Activated CD8-positive, alpha-beta memory T cell treated with anti-CD3 and anti-CD28 coated beads for 1 hour (primary cell): ENCODE results near the gene RNF144A.

Source experiments
- DNase-seq, 2 donors: peaks; one replicate each; pipeline ENCODE4 v3.0.0-alpha.2; 2020; ENCODE audit warnings: low read depth in 1 of 2; ENCODE audit errors: extremely low read depth in 1 of 2

Gene RNF144A

GRCh38 chr2:7035884-7036283 is 118.7 kb downstream of the RNF144A start:
- no peak for DNase-seq

DNA sequence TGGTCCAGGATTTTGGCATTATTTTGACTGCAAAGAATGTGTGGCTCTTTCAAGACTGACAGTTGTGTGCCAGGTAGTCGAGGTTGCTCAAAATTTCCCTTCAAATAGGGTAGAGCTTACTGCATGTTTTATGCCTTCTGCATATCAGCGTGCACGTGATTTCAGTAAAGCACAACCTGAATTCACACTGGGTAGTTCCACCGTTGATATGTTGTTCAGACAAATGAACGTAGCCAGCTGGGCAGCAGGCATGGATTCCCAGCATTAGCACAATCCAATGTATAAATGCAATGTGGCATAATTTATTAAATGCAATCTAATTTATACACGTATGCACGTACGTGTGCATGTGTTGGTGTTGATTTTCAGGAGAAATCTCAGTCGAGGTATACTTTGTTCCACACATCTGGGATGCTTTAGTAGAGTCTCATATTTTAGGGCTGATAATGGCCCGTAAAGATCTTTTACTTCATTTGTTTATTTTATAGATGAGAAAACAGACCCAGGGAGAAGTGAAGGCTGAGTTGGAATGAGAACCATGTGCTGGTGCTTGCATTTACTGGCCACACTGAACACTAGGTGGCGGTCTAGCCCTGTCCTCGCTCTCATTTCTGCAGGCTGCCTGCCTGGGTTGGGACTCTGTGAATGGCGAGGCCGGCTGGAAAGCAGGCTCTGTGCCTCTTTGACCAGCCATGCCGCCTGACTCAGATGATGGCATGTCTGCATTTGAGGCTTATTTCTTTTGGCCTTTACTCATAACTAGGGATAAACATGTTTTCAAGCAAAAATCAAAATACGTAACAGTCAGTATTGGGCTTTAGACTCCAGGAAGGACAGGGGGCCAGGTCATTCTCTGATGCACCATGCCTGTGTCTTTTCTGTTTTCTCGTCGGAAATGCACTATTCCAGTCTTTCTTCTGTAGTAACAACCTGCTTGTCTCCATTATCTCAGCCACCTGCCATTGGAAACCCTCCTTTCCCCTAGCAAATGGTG is 120.4 kb downstream of the RNF144A start:
- peak in 1 of 2 donors; percentile 24 for DNase-seq

DNA sequence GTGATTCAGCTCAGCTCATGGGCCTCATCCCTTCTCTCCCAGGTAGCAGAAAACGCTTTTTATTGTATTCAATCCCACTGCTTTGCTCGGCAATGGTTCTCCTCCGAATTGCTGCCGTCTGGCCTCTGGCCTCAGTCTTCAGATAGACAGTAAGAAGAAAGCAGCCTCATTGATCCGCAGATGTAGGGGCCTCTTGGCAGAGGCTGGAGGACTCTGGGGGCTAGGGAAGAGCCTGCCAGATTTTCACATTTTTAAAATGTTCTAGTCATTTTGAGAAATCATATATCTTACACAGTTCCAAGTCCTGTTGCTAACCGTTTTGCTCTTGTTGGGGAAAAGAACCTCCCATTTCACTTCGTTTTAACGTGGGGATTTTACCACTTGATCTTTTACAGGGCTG is 123.3 kb downstream of the RNF144A start:
- no peak for DNase-seq

DNA sequence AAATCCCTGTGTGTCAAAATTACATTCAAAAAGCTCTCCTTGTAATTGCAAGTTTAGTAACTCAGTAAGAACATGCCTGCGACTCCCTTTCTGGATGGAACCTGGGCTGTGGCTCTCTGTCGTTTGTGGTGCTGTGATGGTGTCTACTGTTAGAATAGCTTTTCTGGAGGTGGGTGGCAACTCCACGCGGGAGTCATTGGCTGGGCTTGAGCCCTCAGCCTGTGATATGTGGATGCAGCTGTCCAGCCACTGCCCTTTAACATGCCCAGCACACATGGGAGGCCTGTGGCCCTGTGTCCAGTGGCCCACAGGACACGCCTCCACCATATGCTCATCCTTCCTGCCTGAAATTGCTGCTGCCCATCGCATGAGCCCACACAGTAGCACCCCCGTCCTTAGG is 124.2 kb downstream of the RNF144A start:
- DNase-seq: no peak

- no peak for DNase-seq
These were observed 126.5 kb downstream of the RNF144A start for GRCh38 chr2:7043690-7044089.

GRCh38 chr2:7044253-7045250 is 127.3 kb downstream of the RNF144A start:
- peak; percentile 24 to 49 for DNase-seq

GRCh38 chr2:7045601-7046590 is 128.7 kb downstream of the RNF144A start:
- no peak for DNase-seq

- no peak for DNase-seq
These were observed 130.4 kb downstream of the RNF144A start for GRCh38 chr2:7047661-7048060.

DNA sequence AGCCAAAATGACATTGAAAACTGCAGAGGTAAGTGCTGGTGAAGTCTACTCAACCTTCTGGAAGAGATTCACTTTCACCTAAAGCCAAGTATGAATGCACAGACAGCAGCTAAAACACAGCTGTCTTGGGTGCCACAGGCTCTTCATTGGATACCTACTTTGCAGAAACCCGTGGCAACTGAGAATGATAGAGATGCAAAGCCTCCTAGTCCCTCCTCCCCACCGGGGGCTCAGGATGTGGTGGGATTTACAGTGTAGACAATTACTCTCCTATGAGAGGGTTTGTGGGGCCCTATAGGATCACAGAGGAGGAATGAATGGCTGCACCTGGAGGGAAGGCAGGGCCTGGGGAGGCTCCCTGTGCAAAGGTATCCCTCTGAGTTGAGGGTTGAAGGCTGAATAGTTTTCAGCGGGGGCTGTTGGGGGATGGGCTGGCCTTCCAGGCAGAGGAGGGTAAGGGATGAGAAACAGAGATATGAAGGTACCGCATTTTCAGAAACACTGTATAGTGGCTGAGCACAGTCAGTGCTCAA is 131.6 kb downstream of the RNF144A start:
- no peak for DNase-seq

DNA sequence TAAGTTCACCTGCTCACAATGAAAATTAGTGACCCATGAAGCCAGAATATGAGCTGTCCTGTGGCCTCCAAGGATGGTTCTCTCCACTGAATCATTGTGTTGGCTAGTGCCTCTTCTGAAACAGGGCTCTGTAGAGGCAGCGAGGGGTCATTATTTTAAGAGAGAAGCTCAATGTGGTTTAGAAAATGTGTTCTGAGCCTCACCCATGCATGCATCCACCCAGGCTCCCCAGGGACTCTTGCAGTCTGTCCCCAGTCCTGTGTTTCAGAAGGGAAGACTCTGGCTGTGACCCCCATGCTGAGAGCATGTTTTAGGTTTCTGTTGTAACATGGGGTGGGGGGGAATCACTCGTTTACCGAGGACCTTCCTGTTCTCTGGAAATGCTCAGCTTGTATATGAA is 135.2 kb downstream of the RNF144A start:
- no peak for DNase-seq

DNA sequence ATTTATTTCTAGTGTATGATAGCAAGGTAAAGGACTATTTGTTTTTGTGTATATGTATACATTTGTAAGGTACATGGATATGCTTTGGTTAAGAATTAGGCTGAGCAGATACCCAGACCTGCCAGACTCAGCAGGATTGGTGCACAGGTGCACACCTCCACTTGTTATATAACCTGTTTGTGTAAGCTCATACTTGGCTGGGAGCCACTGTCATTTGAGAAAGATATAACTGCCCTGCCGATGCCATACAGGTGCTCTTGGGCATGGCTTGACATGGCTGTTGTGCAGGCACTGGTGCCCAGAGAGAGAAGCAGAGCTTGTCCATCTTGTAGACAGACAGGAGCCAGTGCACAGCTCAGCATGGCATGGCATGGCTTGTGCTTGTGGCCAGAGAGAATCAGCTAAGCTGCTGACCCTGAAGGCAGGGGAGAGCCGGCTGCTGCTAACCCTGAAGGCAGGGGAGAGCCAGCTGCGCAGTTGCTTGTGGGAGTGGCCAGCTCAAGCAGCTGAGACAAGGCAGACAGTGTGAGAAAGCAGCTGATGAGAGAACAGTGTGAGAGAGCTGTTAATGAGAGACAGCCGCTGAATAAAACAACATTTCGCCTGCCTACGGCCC is 136.5 kb downstream of the RNF144A start:
- DNase-seq: no peak

- DNase-seq: no peak
These were observed 140.7 kb downstream of the RNF144A start for GRCh38 chr2:7057865-7058400.

GRCh38 chr2:7060156-7060555 is 142.9 kb downstream of the RNF144A start:
- no peak for DNase-seq

DNA sequence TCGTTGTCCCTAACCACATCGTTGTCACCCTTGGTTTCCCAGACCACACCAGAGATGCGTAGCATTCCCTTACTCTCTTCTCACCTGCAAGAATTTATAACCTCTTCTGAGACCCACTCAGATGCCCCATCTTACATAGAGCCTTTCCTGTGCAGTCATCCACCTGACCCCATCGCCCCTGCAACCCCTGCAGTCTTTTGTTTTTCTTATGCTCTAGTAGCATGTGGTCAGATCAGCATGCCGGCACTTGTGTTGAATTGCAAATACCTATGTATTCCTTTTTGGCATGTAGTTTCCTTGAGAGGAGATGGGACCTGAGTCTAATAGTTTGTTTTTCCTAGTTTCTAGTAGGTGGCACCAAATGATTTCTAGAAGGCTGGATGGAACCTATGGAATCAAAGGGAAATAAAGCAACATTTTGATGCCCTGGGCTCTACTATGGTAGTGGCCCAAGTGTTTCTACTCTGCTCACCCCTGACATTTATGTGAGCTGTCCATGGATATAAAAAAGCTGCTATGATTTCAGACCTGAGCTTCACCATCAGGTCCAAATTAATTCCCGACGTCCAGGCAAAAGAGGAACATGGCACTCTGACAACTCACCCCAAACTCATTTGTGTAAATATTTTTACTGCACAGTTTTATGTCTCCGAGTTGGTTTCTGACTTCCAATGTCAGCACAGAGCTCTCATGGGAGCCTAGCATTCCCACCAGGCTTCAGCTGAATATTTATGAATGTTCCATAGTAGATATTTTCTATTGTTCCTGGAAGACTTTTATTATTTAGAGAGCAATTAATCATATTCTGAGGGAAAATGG is 143.6 kb downstream of the RNF144A start:
- DNase-seq: no peak

DNA sequence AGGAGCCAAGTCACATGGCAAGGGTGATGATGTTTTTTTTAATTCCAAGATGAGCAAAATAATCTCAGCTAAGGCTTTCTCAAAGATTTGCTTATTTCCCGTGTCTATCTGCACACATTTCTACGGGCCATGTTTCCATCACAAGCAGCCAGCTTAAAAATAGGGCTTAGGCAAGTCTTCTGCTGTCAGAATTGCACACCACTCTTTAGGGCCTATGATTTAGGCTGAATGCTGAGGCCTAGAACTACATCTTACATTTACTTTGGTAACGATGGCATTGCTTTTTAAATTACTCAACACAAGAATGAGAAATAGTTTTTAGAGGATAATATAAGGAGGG is 144.2 kb downstream of the RNF144A start:
- no peak for DNase-seq

DNA sequence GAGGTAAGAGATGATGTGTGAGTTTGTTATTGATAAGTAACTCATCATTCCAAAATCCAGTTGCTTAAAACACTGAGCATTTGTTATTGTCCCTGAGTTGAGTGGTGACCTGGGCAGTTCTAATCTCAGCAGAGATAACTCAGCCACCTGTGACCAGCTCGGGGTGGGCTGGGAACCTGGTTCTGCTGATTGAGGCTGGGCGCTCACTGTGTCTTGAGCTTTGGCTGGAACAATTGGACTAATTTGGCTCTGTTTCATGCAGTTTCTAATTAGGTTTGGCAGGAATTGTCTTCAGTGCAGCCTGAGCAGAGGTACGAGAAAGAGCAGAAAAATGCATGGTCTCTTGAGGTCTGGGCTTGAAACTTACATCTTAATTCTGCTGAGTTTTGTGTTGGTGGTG is 144.7 kb downstream of the RNF144A start:
- no peak for DNase-seq

GRCh38 chr2:7063789-7064188 is 146.6 kb downstream of the RNF144A start:
- no peak for DNase-seq

GRCh38 chr2:7068457-7068856 is 151.2 kb downstream of the RNF144A start:
- DNase-seq: no peak

DNA sequence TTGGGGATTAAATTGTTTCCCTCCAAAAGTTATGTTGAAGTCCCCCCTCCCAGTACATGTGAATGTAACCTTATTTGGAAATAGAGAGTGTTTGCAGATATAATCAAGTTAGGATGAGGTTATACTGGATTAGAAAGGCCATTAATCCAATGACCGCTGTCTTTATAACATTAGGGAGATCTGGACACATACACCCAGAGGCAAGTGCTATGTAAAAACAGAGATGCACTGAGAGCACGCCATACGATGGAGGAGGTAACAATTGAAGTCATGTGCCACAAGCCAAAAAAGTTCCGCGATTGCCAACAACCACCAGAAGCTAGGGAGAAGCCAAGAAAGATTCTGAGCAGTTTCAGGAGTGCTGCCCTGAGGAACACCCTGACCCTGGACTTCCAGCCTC is 153.3 kb downstream of the RNF144A start:
- no peak for DNase-seq
